ENCODE results near the gene SLC2A4RG.
A peak's percentile ranks its signal among the peaks of the same experiment; 100 is the strongest.

SLC2A4RG gene

DNA sequence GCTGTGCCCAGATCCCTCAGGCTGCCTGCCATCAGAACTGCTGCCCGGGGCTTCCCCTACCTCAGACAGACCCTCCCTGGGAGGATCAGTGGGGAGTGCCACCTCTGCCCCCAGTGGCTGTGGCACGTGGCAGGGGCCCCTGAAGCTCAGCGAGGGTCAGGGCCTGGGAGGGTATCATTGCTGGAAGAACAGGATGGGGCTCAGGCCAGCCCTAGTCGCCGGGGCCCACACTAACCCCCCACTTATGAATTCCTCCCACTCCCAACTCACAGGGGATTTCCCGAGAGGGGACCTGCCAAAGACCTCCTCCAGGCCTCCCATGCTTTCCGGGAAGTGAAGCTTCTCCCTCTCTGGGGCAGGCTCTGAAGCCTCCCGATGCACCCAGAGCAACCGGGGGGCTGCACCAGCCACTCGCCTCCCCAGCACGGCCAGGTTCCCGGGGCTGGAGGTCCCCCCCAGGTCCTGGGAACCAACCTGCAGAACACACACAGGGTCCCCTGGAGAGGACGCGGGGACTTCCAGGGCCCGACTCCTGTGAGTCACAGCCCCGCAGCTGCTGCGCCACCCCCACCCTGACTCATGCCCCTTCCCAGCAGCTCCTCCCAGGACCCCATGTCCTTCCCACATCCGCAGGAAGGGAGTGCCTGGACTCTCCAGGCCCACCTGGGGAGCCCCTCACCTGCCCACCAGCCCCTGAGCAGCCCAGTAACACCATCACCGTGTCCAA lies 40.7 kb upstream of the SLC2A4RG start:
- peak in 1 of 2 donors; percentile 21 for DNase-seq (ENCODE audit: low read depth in 2 of 2, low spot score in 1 of 2)

DNA sequence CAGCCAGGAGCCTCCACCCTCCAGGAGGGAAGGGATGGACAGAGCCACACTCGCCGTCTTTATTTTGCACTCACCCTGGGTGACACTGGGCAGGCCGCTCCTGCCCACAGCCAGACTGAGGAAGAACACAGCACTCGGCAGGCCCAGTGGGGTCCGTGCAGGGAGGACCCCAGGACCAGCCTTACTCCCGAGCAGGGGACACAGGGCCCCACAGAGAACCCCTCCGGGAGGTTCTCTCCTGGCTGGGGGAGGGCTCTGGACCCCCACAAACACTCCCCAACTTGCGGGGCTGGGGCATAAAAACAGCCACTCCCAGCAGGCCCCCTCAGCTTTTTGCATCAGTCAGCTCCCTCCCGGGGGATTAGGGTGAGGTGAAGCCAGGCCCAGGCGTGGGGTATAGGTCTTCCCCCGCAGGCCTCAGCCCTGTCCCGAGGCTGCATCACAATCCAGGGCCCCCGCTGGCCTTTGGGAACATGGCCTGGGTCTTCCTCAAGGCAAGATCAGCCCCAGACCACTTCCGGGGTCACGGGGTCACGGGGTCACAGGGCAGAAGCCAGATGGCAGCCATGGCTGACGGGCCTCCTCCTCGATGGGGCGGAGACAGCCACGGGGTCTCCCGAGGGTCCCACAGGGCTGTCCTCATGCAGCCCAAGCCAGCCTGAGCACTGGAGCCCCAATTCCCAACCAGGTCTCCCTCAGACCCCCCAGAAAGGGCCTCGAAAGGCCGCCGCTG lies 39.9 kb upstream of the SLC2A4RG start:
- DNase-seq (ENCODE audit: low read depth in 2 of 2, low spot score in 1 of 2), result no peak

DNA sequence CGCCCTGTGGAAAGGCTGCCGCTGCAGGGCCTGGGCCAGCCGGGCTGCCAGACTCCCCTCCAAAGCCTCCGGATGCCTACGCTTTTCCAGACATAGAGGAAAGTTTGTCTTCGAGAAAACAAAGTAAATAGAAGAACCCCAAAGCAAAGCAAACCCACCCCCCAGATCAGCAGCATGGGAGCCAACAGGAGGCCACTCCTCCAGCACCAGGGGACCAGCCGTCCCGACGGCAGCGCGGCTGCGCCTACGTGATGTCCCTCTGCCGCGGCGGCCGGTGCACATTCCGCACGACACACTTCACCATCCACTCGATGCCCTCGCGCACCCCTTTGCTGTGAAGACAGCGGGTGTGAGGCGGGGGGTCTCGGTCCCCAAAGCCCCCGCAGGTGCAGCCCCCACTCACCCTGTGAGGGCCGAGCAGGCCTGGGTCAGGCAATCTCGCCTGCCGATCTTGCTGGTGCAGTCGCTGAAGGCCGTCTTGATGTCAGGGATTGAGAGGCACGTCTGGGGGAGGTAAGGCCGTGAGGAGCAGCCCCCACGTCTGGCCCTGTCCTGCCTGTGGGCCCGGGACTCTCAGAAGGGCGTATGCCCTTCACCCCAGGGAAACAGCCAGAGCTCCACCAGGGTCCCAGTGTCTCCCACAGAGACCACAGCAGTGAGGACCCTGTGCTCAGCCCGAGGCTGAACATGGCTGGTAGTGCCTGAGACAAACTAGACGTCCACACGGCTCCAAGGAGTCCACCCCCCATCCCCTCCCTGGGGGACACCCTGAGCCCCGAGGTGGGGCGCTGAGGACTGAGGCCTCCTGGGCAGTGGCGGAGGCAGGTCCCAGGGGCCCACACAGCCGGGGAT lies 39.2 kb upstream of the SLC2A4RG start:
- DNase-seq (ENCODE audit: low read depth in 2 of 2, low spot score in 1 of 2), result no peak

DNA sequence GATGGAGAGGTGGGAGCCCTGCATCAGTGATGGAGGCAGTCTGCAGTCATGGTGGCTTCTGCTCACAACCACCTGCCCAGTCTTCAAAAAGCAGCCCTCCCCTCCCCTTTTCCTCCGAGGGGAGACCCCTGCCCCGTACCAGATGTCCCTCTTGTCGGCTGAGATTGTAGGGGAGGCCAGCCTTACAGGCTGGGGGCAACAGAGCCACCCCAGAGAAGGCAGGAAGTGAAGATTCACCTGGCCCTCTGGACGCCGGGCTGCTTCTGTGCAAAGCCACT lies 38.6 kb upstream of the SLC2A4RG start:
- DNase-seq (ENCODE audit: low read depth in 2 of 2, low spot score in 1 of 2), result no peak

DNA sequence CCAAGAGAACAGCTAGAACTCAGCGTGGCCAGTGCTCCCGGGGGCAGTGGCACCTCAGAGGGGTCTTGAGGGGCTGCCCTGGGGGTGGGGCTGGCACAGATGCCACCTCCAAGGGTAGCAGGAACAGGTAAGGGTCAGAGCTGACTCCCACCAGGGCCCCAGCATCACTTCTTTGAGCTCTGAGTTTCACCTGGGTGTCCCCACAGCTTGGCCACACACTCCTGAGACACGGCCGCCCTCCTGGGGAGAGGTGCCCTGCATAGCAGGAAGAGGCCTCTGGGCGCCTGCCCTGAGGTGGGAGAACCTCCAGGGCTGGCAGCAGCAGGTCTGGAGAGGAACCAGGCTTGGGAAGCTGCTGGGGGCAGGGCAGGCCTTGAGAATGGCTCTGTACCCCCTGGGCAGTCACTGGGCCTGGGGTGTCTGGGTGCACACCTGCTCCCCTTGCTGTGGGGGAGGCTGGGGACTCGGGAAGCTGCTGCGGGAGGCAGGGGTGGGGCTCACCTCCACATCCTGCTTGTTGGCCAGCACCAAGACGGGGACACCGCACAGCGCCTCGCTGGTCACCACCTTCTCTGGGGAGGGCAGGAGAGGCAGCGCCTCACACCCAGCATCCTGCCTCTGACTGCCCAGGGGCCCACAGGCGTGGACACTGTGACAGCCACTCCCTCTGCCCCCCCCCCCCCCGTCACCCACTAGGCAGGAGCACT lies 38.1 kb upstream of the SLC2A4RG start:
- no peak for DNase-seq (ENCODE audit: low read depth in 2 of 2, low spot score in 1 of 2)

DNA sequence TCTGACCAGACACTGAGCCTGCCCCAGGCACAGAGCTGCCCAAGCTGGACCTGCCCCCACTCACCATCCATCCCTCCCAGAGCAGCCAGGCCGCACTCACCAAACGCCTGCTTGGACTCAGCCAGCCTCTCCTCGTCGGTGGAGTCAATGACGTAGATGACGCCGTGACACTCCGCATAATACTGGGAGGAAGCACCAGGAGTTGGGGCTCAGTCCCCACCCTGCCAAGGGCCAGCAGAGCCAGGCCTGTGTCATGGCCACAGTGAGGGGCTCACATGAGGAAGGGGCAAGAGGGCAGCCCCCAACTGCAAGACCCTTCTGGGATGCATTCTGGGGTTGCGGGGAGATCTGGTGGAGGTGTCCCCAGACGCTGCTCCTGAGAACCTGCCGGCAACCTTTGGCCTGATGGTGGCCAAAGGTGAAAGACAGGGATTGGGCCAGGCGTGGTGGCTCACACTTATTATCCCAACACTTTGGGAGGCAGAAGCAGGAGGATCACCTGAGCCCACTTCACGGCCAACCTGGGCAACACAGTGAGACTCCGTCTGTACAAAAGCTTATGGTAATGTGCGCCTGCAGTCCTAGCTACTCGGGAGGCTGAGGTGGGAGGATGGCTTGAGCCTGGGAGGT lies 37.4 kb upstream of the SLC2A4RG start:
- DNase-seq (ENCODE audit: low read depth in 2 of 2, low spot score in 1 of 2), result no peak

DNA sequence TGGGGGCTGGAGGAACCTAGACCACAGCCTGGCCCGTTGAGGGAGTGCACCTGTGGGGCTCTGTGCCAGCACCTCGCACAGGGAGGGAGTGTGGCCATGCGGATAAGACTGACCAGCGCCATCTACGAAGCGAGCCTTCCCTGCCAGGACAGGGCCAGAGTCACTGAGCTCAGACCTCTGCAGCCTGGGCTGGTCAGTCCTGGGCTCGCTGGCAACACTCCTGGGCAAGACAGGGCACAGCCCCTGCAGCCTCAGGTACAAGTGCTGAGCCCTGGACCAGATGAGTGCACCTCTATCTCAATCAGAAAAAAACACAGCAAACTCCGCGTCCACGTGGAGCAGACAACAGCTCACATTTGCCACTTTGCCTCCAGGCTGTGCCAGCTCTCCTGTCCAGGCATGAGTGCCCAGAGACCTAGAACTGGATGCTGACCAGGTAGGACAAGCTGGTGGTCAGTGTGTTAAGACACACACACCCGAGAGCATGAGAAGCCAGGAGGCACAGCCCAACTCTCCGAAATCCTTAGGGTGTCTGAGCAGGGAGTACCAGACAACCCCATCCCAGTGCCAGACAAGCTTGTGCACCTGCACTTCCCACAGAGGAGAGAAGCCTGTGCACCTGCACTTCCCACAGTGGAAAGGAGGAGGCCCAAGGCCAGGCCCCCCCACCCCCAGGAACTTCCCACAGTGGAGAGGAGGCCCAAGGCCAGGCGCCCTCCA lies 36.7 kb upstream of the SLC2A4RG start:
- DNase-seq (ENCODE audit: low read depth in 2 of 2, low spot score in 1 of 2), result no peak

DNA sequence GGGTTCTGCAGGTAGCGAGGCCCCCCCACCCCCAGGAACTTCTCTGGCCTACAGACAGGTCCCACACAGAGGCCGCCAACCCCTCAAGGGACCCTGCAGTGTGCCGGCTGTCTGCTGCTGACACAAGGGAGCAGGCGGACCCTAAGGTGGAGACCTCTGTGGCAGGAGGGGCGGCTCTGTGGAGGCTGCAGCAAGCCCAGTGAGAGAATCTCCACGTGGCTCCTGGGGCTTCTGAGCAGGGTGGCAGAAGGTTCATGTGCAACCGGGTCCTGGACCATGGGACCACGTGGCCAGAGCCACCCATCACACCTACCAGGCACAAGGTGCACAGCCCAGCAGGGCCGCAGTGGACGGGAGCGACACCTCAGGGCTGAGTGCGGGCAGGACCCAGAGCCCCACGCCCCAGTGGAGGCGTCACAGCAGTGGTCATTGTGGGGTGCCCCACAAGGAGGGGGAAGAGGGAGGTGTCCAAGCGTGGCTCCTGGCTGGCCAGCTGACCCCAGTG lies 36.1 kb upstream of the SLC2A4RG start:
- no peak for DNase-seq (ENCODE audit: low read depth in 2 of 2, low spot score in 1 of 2)

DNA sequence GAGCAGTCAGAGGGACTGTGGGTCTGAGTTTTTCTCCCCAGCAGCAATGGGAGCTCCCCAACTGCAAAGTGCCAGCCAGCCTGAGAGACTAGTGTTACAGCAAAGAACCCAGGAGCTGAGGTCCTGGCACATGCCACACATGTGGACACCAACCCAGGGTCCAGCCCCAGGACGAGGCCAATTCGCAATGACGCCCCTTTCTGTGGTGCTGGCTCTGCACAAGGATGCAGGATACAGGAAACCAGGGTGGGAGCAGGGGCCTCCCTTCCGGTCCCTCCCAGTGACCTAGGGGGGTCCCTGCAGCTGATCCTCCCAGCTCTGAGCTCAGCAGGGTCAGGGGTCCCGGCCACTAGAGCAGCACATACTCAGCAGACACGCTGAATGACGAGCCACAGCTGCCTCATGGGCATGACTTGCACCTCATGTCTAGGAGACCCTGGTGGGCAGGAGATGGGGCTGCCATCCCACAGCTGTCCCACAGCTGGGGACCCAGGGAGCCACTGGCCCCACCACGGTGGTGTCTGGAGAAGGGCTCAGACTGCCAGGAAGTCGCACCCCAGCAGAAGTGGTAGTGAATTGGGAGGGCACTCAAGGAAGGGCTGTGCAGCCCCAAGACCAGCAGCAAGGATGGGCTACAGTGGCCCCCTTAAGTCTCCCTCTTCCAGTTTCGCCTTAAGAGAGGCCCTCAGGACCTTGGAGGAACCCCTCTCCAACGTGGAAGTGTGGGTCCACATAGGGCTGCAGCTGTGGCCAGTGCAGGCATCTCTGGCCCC lies 35.4 kb upstream of the SLC2A4RG start:
- DNase-seq (ENCODE audit: low read depth in 2 of 2, low spot score in 1 of 2), result no peak

DNA sequence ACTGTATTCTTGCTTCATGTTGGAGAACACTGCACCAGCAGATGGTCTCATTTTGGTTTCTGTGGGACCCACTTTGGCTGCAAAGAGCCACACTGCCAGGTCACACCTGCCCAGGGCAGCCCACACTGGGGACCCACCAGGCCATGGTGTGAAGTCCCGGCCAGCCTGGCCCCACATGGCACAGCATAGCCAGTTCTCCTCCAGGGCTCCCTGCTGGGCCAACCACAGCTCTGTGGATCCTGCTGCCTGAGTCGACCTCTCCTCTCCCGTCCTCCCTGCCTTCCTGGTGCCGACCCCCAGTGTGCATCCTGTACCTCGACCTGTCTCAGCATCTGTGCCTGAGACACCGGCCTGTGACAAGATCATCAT lies 34.8 kb upstream of the SLC2A4RG start:
- DNase-seq (ENCODE audit: low read depth in 2 of 2, low spot score in 1 of 2), result no peak

DNA sequence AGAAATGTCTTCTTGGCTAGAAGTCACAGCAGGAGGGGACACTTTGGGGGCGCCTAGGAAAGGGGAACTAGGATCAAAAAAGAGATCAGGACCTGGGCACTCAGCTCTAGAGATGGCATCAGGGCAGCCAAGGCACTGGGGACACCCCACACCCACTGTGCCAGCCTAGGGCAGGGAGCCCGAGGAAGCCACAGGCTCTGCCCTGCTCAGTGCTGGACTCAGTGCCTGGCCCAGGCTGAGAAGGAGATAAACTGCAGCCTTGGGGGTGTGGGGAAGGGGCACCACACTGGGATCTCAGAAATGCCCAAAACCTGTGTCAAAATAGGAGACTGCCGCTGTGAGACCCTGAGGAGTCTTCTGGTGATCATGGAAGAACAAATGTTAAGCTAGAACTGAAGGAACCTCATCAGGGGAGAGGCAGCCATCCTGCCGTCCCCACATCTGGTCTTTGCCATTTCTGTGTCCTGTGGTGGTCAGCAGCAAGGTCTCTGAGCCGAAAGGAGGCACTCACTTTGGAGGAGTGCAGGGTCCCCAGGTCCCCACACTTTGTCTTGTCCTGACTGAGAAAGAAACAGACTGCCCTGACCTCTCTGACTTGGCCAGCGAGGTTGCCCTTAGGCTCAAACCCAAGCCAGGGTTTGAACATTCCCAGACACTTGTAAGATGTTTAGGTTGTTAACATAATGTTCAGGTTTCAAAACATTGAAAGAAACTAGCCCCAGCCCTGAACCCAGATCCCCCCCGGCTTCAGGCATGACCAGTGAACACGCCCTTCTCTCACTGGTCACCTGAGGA lies 34.1 kb upstream of the SLC2A4RG start:
- DNase-seq (ENCODE audit: low read depth in 2 of 2, low spot score in 1 of 2), result no peak

DNA sequence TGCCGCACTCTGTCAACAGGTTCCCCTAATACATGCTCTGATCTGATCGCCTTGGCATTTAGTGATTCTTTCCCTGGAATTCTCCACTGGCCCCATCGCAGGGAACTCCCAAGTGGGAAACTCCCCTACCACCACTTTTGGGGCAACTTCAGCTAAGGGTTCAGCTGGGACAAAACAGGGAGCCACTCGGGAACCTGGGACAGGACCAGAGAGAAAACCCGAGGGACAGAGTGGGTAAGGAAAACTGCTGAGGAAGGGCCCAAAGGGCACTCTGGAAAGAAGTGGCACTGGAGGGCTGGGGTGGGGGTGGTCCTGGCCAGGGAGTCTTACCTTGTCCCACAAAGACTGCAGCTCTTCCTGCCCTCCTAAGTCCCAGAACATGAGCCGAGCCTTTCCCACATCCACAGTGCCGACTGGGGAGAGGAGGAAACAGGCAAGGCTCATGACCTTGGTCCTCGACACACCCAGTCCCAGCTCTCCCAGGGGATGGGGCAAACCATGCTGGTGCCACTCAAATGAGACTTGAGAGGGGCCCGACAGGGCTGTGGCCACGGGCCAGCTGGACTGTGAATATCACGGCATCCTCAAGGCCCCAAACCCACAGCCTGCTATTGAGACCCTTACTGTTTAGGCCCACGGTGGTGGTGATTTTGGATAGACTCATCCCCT lies 33.4 kb upstream of the SLC2A4RG start:
- no peak for DNase-seq (ENCODE audit: low read depth in 2 of 2, low spot score in 1 of 2)

DNA sequence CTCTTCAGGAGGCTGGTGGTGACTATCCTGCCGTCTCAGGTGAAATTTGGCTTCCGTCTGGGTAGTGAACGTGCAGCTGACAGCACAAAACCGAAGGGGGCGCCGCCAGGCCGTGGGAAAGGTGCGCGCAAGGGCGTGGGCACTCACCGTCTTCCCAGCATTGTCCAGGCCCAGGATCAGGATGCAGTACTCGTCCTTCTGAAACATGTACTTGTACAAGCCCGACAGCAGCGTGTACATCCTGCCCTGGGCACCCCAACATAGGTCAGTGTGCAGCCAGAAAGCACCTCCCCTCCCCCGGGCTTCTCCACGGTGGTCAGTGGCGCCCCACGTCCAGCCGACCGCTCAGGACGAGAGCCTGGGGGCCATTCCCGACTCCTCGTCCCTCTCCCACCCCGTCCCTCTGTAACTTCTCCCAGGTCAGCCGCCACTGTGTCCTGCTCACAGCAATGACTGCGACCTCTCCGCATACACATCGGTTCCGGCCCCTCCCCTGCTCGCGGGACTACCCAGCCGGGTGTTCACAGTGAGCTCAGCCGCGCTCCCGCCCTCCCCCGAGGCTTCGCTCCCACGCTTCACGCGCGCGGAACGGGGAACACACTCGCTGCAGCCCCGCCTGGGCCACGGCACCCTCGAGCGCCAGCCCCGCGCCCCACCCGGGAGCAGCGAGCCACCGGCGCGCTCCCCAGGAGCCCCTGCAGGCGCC lies 32.6 kb upstream of the SLC2A4RG start:
- DNase-seq (ENCODE audit: low read depth in 2 of 2, low spot score in 1 of 2), result peak in 1 of 2 donors; percentile 42

DNA sequence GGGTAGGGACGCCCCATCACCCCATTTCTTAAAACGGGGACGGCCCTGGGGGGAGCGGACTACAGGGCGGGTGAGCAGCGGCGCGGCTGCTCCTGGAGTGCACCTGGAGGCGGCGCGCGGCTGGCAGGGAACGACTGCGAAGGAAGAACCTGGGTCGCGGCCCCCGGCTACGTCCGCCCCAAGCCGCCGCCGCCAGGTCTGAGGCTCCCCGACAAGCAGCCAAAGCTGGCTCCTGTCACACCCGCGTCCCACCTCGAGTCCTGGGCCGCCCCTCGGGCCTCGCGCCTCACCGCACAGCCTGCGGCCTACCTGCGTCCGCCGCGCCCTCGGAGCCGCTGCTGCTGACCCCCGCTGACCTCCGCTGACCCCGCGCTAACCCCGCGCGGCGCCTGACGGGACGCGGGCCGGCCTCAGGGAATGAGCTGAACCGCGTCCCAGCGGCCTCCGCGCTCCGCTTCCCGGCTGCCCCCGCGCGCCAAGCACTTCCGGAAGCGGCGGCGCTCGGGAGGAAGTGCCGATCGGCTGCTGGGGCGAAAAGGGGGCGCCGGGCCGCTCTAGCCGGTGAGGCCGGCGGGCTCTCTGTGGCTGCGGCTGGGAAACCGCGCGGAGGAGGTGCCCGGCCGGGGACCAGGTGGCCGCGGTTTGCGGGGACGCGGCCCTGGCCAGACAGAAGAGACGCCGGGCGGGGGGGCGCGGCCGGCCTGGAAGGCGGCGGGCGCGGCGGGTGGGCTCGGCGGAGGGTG lies 31.8 kb upstream of the SLC2A4RG start, which contains the start of the genes ARFRP1 and ZGPAT:
Gene ARFRP1 (minus strand): TSS at position 419 of the 743 bp plus-strand sequence. CDS start 885 bp downstream, outside the sequence.
Gene ZGPAT (plus strand): TSS at position 482 of the 743 bp plus-strand sequence. CDS start 542 bp downstream, outside the sequence.
- peak; percentile 64 to 76 for DNase-seq (ENCODE audit: low read depth in 2 of 2, low spot score in 1 of 2)

DNA sequence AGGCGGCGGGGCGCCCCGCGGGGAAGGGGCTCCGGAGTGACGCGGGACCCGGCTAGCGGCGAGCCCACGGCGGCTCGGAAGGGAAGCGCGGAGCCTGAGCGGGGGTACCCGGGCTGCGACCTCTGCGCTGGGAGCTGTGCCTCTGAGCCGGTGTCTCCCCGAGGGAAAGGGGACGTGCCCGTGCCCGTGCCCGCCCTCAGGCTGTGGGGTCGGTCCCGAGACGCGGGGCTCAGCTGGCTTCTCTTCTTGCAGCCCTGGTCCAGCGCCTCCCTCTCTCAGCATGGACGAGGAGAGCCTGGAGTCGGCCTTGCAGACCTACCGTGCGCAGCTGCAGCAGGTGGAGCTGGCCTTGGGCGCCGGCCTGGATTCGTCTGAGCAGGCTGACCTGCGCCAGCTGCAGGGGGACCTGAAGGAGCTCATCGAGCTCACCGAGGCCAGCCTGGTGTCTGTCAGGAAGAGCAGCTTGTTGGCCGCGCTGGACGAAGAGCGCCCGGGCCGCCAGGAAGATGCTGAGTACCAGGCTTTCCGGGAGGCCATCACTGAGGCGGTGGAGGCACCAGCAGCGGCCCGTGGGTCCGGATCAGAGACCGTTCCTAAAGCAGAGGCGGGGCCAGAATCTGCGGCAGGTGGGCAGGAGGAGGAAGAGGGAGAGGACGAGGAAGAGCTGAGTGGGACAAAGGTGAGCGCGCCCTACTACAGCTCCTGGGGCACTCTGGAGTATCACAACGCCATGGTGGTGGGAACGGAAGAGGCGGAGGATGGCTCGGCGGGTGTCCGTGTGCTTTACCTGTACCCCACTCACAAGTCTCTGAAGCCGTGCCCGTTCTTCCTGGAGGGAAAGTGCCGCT lies 31.1 kb upstream of the SLC2A4RG start:
- DNase-seq (ENCODE audit: low read depth in 2 of 2, low spot score in 1 of 2), result no peak

DNA sequence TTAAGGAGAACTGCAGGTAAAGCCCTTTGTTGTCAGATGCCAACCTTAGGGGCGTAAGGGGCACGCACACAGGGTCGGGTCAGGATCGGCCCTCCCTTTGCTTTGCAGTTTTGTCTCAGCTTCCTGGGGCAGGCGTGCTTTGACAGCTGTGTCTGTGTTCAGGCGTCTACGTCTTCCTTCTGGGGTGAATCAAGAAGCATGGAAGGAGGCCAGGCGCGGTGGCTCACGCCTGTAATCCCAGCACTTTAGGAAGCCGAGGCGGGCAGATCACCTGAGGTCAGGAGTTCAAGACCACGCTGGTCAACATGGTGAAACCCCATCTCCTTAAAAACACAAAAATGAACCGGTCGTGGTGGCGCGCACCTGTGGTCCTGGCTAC lies 30.4 kb upstream of the SLC2A4RG start:
- DNase-seq (ENCODE audit: low read depth in 2 of 2, low spot score in 1 of 2), result no peak

Data from stimulated activated CD8-positive, alpha-beta memory T cell treated with anti-CD3 and anti-CD28 coated beads, Interleukin-4, amount 100 ng/mL, for 4 hours (primary cell).